Tibial nerve (tissue), 4 donors: ENCODE data around the gene FRMD4A. TPM values are rescaled to one million over a fixed set of nuclear protein-coding genes. Genes with fewer than 3 reads are reported as not detected.
"Not testable (repeated sequence)": the region's sequence is repeated elsewhere in the genome, so short reads cannot be mapped to it uniquely, and the experiment has no call there.

Source experiments
- DNase-seq, 2 donors: peaks; one replicate each; pipeline ENCODE4 v3.0.0-alpha.2; 2019; ENCODE audit warnings: low spot score in 2 of 2
- H3K27ac ChIP-seq, 4 donors: fragments of 200-600 bp; sonication (generic) in 3 of 4; one replicate each; pipeline ENCODE4 v1.5.1; 2017 to 2019; ENCODE audit warnings: mild to moderate bottlenecking in 1 of 4
- H3K27me3 ChIP-seq, 2 donors: fragments of 200-600 bp; sonication (generic) in 1 of 2; one replicate each; pipeline versions ENCODE4 v1.5.1 to v1.6.0; 2017 to 2019
- H3K36me3 ChIP-seq, 3 donors: fragments of 200-600 bp; sonication (generic); one replicate each; pipeline ENCODE4 v1.5.1; 2018 to 2019
- H3K4me1 ChIP-seq, 4 donors: fragments of 200-600 bp; sonication (generic) in 3 of 4; one replicate each; pipeline ENCODE4 v1.5.1; 2017 to 2019
- H3K4me3 ChIP-seq, 4 donors: fragments of 200-600 bp; sonication (generic) in 3 of 4; one replicate each; pipeline ENCODE4 v1.5.1; 2017 to 2019; ENCODE audit warnings: mild to moderate bottlenecking in 1 of 4, moderate library complexity in 1 of 4
- H3K9me3 ChIP-seq, 4 donors: fragments of 200-600 bp; sonication (generic) in 3 of 4; one replicate each; pipeline ENCODE4 v1.5.1; 2017 to 2019
- EP300 ChIP-seq, 2 donors: sonication (generic); formaldehyde crosslinking; IDR thresholded peaks; one replicate each; pipeline ENCODE4 v1.6.1; 2017; ENCODE audit warnings: antibody characterized with exemption in 2 of 2, mild to moderate bottlenecking in 1 of 2
- POLR2A ChIP-seq, 2 donors: fragments of 450-650 bp; IDR thresholded peaks; one replicate each; pipeline ENCODE4 v1.6.1; 2017; ENCODE audit warnings: antibody characterized with exemption in 2 of 2, mild to moderate bottlenecking in 2 of 2, moderate library complexity in 2 of 2
- WGBS, 2 donors: methylation state at CpG; one replicate each; pipeline ENCODE4 v1.1.5; 2018; 5-methylcytosine and 5-hydroxymethylcytosine counted together
- total RNA-seq, 4 donors: library from RNA; depleted of rRNA; stranded (reverse); fragments of >200 nt; gene quantifications; one replicate each; pipeline ENCODE4 v1.1.0, GENCODE V29; 2016
- TF ChIP-seq, protein P1 (sequence below), 5 experiments: fragments of 200-600 bp in 3 of 5; fragments of 450-650 bp in 2 of 5; sonication (generic) in 3 of 5; IDR thresholded peaks; one replicate each; pipeline ENCODE4 v1.5.1; 2016 to 2019; ENCODE audit warnings: antibody characterized with exemption in 5 of 5, mild to moderate bottlenecking in 3 of 5, moderate library complexity in 2 of 5

The FRMD4A gene
- total RNA-seq, 4 donors from 2014 or later, result 39.8 to 89.7 (median 53.9) TPM

DNA sequence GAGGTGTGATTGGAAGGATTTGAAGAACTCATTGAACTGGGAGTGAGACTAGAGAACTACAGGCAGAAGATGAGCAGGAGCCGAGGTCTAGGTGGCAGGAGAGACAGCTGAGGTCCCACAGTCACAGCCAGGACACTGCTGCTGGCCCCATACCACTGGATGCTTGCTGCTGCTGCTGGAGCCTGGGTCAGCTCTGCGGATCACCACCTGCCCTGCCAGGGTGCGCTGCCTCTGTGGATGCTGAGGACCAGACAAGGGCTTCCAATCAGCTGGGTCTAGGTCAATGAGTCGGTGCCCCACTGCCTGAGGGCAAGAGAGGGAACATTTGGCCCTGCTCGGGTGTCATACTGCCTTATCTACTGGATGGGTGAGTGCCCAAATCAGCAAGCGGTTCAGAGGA is 94.4 kb downstream of the FRMD4A start:
- Histone ChIP-seq H3K27ac (no peak overlapping the region), H3K4me1 (no peaks in the 10 kb centered on the region), H3K27me3 (no peaks in the 10 kb centered on the region), H3K9me3 (no peaks in the 10 kb centered on the region), H3K36me3 (no peaks in the 10 kb centered on the region), H3K4me3 (no peak overlapping the region)
- no peak for DNase-seq
- TF ChIP-seq, protein P1, sequence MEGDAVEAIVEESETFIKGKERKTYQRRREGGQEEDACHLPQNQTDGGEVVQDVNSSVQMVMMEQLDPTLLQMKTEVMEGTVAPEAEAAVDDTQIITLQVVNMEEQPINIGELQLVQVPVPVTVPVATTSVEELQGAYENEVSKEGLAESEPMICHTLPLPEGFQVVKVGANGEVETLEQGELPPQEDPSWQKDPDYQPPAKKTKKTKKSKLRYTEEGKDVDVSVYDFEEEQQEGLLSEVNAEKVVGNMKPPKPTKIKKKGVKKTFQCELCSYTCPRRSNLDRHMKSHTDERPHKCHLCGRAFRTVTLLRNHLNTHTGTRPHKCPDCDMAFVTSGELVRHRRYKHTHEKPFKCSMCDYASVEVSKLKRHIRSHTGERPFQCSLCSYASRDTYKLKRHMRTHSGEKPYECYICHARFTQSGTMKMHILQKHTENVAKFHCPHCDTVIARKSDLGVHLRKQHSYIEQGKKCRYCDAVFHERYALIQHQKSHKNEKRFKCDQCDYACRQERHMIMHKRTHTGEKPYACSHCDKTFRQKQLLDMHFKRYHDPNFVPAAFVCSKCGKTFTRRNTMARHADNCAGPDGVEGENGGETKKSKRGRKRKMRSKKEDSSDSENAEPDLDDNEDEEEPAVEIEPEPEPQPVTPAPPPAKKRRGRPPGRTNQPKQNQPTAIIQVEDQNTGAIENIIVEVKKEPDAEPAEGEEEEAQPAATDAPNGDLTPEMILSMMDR (IDR thresholded peaks at IDR 0.05), result no peak
- TF ChIP-seq EP300 (IDR thresholded peaks at IDR 0.05), result no peak
- no peak for TF ChIP-seq POLR2A (IDR thresholded peaks at IDR 0.05)
- 72 to 84% methylated on average over 6 of the region's 6 CpGs for WGBS, 2 donors

DNA sequence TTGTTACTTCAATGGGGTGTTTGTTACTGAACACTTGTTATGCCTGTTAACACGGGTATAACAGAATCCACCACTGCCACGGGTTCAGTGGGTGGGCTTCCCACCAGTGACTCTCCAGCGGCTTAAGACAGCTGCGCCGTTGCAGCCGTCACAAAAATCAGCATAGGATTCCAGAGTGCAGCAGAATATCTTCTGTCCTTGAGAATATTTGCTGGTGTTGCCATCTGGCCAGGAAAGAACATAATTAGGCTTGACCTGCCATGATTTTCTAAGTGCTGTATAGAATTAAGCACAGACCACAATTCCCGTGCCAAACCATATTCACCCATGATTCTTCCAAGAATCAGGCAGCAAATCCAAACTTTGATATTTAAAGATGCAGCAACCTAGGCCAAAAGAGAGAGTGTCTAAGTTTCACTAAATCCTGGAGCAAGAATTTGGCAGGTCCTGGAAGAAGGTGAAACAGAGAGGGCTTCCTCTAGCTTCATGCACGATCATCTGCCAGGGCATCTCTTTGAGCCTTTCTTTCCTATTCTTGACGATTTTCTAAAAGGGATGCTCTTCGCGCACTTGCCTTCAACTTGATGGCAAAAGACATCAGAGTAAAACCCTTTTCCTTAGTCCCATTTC is 95.0 kb downstream of the FRMD4A start:
- TF ChIP-seq EP300 (IDR thresholded peaks at IDR 0.05) (no peak), POLR2A (IDR thresholded peaks at IDR 0.05) (no peak)
- TF ChIP-seq, protein P1 (IDR thresholded peaks at IDR 0.05), result no peak
- 68 to 80% methylated on average over 11 of the region's 11 CpGs for WGBS, 2 donors
- no peaks in the 10 kb centered on the region for H3K9me3 ChIP-seq
- no peak for DNase-seq
- no peaks in the 10 kb centered on the region for H3K36me3 ChIP-seq
- no peaks in the 10 kb centered on the region for H3K4me1 ChIP-seq
- no peaks in the 10 kb centered on the region for H3K27me3 ChIP-seq
- no peak overlapping the region for H3K4me3 ChIP-seq
- H3K27ac ChIP-seq, result no peak overlapping the region

DNA sequence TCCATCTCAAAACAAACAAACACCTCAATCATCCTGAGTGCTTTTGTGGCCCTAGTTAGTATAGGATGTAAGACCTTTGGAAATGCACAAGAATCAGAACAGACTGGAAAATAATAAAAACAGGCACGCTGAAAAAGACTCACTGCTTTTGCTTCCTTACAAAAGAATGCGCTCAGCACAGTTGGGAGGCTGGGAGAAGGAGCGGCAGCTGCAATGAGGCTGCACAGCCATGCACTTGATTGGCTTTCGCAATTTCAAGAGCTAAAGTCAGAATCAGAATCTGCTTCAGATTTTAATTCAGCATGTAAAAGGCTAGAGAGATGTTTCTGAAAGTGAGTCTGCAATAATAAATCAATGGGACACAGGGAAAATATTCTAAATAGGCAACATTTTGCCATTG is 97.2 kb downstream of the FRMD4A start:
- Histone ChIP-seq H3K27me3 (no peaks in the 10 kb centered on the region), H3K27ac (no peak overlapping the region), H3K36me3 (no peaks in the 10 kb centered on the region), H3K4me1 (no peaks in the 10 kb centered on the region), H3K9me3 (no peaks in the 10 kb centered on the region), H3K4me3 (no peak overlapping the region)
- TF ChIP-seq POLR2A (IDR thresholded peaks at IDR 0.05), result no peak
- TF ChIP-seq, protein P1 (IDR thresholded peaks at IDR 0.05), result no peak
- no peak for TF ChIP-seq EP300 (IDR thresholded peaks at IDR 0.05)
- DNase-seq, result no peak
- 67 to 70% methylated on average over 4 of the region's 4 CpGs for WGBS, 2 donors

DNA sequence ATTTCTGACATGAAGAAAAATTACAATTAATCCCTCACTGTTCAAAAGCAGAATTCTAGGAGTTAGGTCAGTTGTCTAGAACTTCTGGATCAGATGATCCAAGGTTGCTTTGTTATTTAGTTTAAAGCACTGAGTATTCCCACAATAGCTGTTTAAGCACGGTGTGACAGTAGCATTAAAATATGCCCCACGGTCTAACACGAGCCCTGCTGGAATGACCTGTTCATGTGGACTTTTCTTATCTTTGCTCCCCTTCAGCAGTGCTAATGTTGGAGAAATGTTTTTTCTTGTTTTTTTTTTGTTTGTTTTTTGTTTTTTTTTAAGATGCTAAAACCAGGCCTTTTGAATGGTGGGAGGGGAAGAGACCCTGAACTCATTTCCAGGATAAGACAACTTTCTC is 101.9 kb downstream of the FRMD4A start:
- not testable (repeated sequence) for H3K4me1 ChIP-seq, H3K4me3 ChIP-seq, DNase-seq, H3K9me3 ChIP-seq, H3K27me3 ChIP-seq, H3K36me3 ChIP-seq, H3K27ac ChIP-seq
- 63 to 67% methylated on average over 3 of the region's 3 CpGs for WGBS, 2 donors

DNA sequence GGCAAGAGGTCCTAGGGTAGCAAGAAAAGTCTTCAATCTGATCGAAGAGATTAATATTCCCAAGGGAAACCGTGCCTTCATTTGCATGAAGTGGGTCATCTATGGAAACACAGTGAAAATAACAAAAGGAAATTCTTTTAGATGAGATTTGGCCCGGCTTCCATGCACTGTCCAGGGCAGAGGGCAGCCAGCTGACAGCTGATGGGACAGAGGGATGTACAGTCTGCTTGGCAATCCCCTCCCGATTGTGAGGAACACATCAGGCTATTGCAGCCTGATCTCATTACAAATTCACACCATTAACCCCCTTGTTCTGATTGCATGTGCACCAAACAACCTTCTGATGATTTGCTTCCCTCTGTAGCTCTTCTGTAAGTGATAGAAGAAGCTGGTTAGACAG is 105.3 kb downstream of the FRMD4A start:
- TF ChIP-seq POLR2A (IDR thresholded peaks at IDR 0.05) (no peak), EP300 (IDR thresholded peaks at IDR 0.05) (no peak)
- TF ChIP-seq, protein P1 (IDR thresholded peaks at IDR 0.05), result no peak
- no peak overlapping the region for H3K27ac ChIP-seq
- DNase-seq, result no peak
- H3K4me3 ChIP-seq, result no peak overlapping the region
- H3K9me3 ChIP-seq, result no peaks in the 10 kb centered on the region
- no peaks in the 10 kb centered on the region for H3K4me1 ChIP-seq
- 43% methylated on average over 4 of the region's 4 CpGs for WGBS, 2 donors
- H3K36me3 ChIP-seq, result no peaks in the 10 kb centered on the region
- H3K27me3 ChIP-seq, result no peaks in the 10 kb centered on the region

DNA sequence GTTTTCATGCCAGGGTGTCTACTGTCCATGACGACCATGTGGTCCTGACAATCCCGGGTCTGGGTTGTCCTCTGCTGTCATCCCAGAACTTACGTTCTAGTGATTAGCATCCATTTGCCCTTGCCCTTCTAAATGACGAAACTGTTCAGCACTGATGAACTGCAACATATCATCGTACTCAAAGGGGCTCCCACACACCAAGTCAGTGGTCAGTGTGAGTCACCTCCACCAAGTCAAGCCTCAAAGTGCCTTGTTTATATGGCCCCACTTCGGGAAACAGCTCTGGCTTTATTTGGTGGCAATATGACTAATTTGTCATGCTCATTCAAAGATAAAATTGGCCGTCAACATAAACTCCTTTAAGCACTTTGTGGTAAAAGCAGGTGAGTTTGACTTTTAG is 110.7 kb downstream of the FRMD4A start:
- WGBS, 2 donors, result 72 to 74% methylated on average over 7 of the region's 7 CpGs
- Histone ChIP-seq H3K9me3 (no peaks in the 10 kb centered on the region), H3K4me3 (no peak overlapping the region), H3K27ac (no peak overlapping the region), H3K4me1 (no peaks in the 10 kb centered on the region), H3K36me3 (no peaks in the 10 kb centered on the region), H3K27me3 (no peaks in the 10 kb centered on the region)
- DNase-seq, result no peak
- TF ChIP-seq, protein P1 (IDR thresholded peaks at IDR 0.05), result no peak
- TF ChIP-seq EP300 (IDR thresholded peaks at IDR 0.05) (no peak), POLR2A (IDR thresholded peaks at IDR 0.05) (no peak)
